Lung (tissue), 12 donors: ENCODE measurements around the gene HEPH. TPM values are rescaled to one million over a fixed set of nuclear protein-coding genes. Genes with fewer than 3 reads are reported as not detected.

Source experiments
- ATAC-seq: fragments of 200-7000 bp; cut with Tn5 transposase; one replicate; pipeline ENCODE4 v1.9.1; 2020; ENCODE audit warnings: moderate number of reproducible peaks; ENCODE audit not compliant: insufficient read depth, low FRiP score
- DNase-seq, 3 donors: peaks; one replicate each; pipeline ENCODE4 v3.0.0-alpha.2; 2013 to 2017
- H3K27ac ChIP-seq, 2 donors: one replicate each; pipeline ENCODE4 v1.5.1; 2013; ENCODE audit warnings: mild to moderate bottlenecking in 2 of 2, moderate library complexity in 2 of 2, control low read depth in 1 of 2, inconsistent platforms in 1 of 2, low read depth in 1 of 2, low read length in 1 of 2
- H3K27me3 ChIP-seq, 3 donors: one replicate each; pipeline ENCODE4 v1.5.1; 2013; ENCODE audit warnings: low read length in 2 of 3; ENCODE audit not compliant: control insufficient read depth in 3 of 3, insufficient read depth in 3 of 3
- H3K36me3 ChIP-seq, 4 donors: one replicate each; pipeline ENCODE4 v1.5.1; 2013; ENCODE audit warnings: low read length in 4 of 4, mild to moderate bottlenecking in 1 of 4, moderate library complexity in 1 of 4; ENCODE audit not compliant: control insufficient read depth in 4 of 4, insufficient read depth in 4 of 4
- H3K4me1 ChIP-seq, 5 donors: one replicate each; pipeline ENCODE4 v1.5.1; 2013; ENCODE audit warnings: low read length in 5 of 5, mild to moderate bottlenecking in 2 of 5, moderate library complexity in 1 of 5; ENCODE audit not compliant: control insufficient read depth in 5 of 5, insufficient read depth in 5 of 5
- H3K4me3 ChIP-seq: one replicate; pipeline ENCODE4 v1.5.1; 2013; ENCODE audit warnings: mild to moderate bottlenecking, control low read depth, moderate library complexity
- H3K9ac ChIP-seq, 2 donors: one replicate each; pipeline ENCODE4 v1.5.1; 2013; ENCODE audit warnings: low read length in 2 of 2, control low read depth in 1 of 2; ENCODE audit not compliant: insufficient read depth in 1 of 2
- H3K9me3 ChIP-seq, 4 donors: one replicate each; pipeline ENCODE4 v1.5.1; 2013; ENCODE audit warnings: low read length in 3 of 4, mild to moderate bottlenecking in 1 of 4, moderate library complexity in 1 of 4; ENCODE audit not compliant: control insufficient read depth in 4 of 4, insufficient read depth in 3 of 4
- CTCF ChIP-seq: IDR thresholded peaks from 2 replicates; pipeline ENCODE4 v1.5.1; 2012; ENCODE audit warnings: mild to moderate bottlenecking; ENCODE audit errors: control extremely low read depth, extremely low read depth
- WGBS, 2 donors: extraction: QIAGEN DNeasy Blood & Tissue Kit; methylation state at CpG; one replicate each; pipeline ENCODE4 v1.1.7; 2013; 5-methylcytosine and 5-hydroxymethylcytosine counted together
- polyA plus RNA-seq, 2 donors: library from polyadenylated mRNA; stranded (reverse); fragments of 200-250 nt; gene quantifications; one replicate each; pipeline ENCODE4 v1.2.1, GENCODE V29; 2013
- total RNA-seq, 2 donors: library from RNA; depleted of rRNA in 1 of 2; stranded (reverse); fragments of >200 nt in 1 of 2; gene quantifications; one replicate each; pipeline ENCODE4 v1.2.1, GENCODE V29; 2014 to 2021
- donor health status: control.
- donor health status: control.
- donor health status: Bipolar disorder and iron deficiency.
- donor health status: healthy.
- donor health status: DM: yes; HTN: yes; CAD: no.

Gene HEPH
- total and polyA plus RNA-seq, 4 donors = 1.6 to 21.1 (median 6.3) TPM

GRCh38 chrX:66255359-66255967, 91.4 kb downstream of the HEPH start:
- ATAC-seq = no peak
- 81 to 96% methylated on average over 1 of the region's 1 CpG for WGBS, 2 donors
- Histone ChIP-seq H3K9ac (no peak overlapping the region), H3K36me3 (peaks cover 0 to 2% (median 0%) of the 10 kb centered on the region in 4 donors), H3K27ac (no peak overlapping the region), H3K4me1 (no peaks in the 10 kb centered on the region), H3K27me3 (no peaks in the 10 kb centered on the region), H3K9me3 (no peaks in the 10 kb centered on the region), H3K4me3 (no peak overlapping the region)
- no peak for TF ChIP-seq CTCF
- no peak for DNase-seq

DNA sequence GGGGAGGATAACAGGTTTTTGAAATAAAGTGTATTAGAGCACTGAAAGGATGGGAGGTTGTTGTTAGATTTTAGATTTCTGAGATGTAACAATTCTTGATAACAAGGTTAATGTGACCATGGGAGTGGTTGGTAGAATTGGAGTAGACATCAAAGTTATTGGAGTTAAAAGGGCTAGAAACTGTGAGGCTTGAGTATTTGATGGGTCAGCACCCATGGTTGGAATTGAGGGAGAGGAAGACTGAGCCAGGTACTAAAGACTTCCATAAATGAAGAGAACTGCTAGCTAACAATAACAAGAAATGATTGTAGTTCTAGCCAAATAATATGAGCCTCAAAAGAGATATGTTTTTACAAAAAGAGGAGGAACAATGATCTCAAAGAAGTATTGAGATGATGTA, 98.8 kb downstream of the HEPH start:
- DNase-seq (no peak), ATAC-seq (no peak)
- no peak overlapping the region for H3K27ac ChIP-seq
- H3K9me3 ChIP-seq = peaks cover 0 to 8% (median 0%) of the 10 kb centered on the region in 4 donors
- no peak for TF ChIP-seq CTCF
- H3K4me1 ChIP-seq = no peaks in the 10 kb centered on the region
- H3K27me3 ChIP-seq = no peaks in the 10 kb centered on the region
- peaks cover 0 to 22% (median 3%) of the 10 kb centered on the region in 4 donors for H3K36me3 ChIP-seq
- no peak overlapping the region for H3K9ac ChIP-seq
- H3K4me3 ChIP-seq = no peak overlapping the region

Other genes with a start within 250 kb of the HEPH start
- 100 to 1,000 TPM in 1 of 2 donors, 10 to 100 TPM in 1; 13.7 to 226 TPM for gene VSIG4, start 124.2 kb upstream of the HEPH start, total RNA-seq
- 100 to 1,000 TPM in 1 of 2 donors, 10 to 100 TPM in 1; 82.2 to 255 TPM for gene VSIG4, start 124.2 kb upstream of the HEPH start, polyA plus RNA-seq